GM18909 (cell line): Measurements from ENCODE around the gene MTA3.
A peak's percentile ranks its signal among the peaks of the same experiment; 100 is the strongest.
"Not testable (repeated sequence)": the region's sequence is repeated elsewhere in the genome, so short reads cannot be mapped to it uniquely, and the experiment has no call there.

Experiments
- ATAC-seq: cut with Tn5 transposase; IDR thresholded peaks from one replicate; pipeline ENCODE4 v1.9.1; 2021; ENCODE audit warnings: mild to moderate bottlenecking; ENCODE audit not compliant: unreplicated experiment, poor library complexity

The MTA3 gene

GRCh38 chr2:42722320-42723190 lies 154.1 kb downstream of the MTA3 start:
- peak; percentile 97 for ATAC-seq

GRCh38 chr2:42723465-42723864 lies 155.0 kb downstream of the MTA3 start:
- ATAC-seq: no peak

GRCh38 chr2:42724886-42725285 lies 156.5 kb downstream of the MTA3 start:
- no peak for ATAC-seq

DNA sequence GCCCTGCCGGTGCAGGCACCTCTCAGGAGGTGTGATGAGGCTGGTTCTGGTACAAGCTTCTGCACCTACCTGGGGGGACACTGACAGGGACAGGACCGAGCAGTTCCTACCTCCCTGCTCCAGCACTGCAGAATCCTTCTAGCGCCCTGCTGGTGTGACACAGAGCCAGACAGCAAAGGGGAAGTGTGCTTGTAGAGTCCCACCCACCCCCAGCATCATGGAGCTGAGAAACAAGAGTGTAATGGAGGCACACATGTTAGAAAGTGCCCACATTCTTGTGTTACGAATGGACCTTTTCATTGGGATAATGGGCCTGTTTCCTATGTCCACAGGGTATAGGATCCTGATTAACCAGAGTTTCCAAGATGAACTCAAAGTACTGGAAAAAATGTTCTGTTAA lies 157.2 kb downstream of the MTA3 start:
- ATAC-seq: no peak

DNA sequence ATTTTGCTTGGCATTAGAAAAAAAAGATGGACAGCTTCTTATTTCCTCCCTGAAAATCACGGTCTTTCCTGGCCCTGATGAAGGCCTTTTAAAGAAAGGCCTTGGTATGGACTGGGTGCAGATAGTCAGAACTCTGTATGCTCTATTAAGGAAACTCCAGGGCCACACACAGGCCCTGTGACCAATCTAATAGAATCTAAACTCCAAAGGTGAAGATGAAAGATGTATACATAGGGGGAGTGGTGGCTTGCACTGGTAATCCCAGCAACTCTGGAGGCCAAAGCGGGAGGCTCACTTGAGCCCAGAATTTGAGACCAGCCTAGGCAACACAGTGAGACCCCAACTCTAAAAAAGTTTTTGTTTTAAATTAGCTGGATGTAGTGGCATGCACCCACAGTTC lies 158.2 kb downstream of the MTA3 start:
- no peak for ATAC-seq

DNA sequence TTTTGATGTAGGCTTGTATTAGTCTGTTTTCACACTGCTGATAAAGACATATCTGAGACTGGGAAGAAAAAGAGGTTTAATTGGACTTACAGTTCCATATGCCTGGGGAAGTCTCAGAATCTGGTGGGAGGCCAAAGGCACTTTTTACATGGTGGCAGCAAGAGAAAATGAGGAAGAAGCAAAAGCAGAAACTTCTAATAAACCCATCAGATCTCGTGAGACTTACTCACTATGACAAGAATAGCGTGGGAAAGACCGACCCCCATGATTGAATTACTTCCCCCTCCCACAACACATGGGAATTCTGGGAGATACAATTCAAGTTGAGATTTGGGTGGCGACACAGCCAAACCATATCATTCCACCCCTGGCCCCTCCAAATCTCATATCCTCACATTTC lies 162.9 kb downstream of the MTA3 start:
- ATAC-seq: not testable (repeated sequence)

DNA sequence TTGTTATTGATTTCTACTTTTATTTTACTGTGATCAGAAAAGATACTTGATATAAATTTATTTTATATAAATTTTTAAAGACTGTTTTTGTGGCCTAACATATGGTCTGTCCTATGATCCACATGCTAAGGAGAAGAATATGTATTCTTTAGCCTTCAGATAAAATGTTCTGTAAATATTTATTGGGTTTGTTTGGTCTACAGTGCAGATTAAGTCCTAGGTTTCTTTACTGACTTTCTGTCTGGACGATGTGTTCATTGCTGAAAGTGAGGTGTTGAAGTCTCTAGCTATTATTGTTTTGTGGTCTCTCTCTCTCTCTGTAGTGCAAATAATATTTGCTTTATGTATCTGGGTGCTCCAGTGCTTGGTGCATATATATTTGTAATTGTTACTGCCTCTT lies 165.4 kb downstream of the MTA3 start:
- ATAC-seq: no peak

DNA sequence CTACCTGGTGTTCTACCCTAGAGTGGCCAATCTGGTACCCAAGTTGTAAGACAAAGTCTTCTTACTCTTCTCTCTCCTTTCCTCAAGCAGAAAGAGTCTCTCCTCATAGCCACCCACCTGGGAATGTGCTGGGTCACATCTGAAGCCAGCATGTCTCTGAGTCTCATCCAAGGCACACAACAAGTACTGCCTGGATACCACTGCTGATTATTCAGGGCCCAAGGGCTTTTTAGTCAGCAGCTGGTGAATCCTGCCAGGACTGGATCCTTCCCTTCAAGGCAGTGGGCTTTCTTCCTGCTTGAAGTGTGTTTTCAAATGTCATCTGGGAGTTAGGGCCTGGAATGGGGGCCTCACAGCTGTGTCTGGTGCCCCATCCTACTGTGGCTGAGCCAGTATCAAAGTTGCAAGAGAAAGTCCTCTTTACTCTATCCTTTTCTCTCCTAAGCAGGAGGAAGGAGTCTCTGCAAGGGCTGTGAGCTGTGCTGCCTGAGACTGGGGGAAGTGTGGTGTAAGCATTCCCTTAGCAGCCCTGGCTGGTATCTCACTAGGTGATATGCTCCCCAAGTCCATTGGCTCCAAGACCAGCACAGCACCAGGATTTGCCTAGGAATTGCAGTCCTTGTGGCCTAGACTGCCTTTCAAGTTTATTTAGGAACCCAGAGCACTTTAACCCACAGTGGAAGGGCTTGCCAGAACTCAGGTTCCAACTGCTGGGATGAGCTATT lies 168.3 kb downstream of the MTA3 start:
- no peak for ATAC-seq

DNA sequence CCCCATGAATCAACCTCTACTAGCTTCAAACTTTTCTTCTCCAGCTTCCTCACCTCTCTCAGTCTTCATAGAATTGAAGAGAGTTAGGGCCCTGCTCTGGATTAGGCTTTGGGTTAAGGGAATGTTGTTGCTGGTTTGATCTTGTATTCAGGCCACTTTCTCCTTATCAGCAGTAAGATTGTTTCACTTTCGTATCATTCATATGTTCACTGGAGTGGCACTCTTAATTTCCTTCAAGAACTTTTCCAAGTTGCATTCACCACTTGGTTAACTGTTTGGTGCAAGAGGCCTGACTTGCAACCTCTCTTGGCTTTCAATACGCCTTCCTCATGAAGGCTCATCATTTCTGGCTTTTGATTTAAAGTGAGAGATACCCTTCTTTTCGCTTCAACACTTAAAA lies 172.7 kb downstream of the MTA3 start:
- ATAC-seq: no peak

DNA sequence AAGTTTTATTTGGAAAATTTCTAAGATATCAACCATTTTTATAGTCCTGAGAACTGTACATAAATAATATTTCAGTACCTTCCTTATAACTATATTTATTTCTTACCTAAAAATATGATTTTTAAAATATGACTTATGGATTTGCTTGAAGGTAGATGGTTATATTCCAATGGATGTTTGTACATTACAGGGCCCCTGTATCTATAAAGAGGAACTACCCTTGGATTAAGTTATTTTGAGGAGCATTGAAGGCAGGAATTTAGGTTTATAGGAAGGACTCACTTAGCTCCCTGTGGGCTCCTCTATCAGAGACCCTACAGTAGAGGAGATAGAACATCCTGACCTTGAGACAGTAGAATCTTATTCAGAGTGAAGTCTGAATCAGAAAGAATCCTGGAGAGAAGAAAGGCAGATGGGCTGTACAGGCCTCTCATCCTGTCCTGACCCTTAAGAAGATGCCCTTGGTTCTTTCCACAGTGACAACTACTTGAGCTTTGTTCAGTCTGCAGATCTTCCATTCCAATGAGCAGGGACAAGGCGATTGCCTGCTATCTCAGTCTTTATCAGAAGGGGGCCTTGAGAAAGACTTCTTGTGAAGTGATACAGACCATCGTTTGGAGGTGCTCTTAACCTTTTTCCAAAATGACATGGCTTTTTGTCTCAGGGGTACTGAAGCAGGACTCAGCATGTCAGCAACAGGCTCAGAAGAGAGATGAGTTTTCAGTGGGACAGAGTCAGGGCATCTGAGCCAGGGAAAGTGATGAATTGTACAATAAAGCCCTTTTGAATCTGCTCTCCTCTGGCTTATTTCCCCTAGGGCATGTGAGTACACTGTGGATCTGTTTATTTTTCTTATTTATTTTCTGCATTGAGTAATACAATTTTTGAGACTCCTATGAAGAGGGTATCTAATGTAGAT lies 174.6 kb downstream of the MTA3 start:
- ATAC-seq: no peak

DNA sequence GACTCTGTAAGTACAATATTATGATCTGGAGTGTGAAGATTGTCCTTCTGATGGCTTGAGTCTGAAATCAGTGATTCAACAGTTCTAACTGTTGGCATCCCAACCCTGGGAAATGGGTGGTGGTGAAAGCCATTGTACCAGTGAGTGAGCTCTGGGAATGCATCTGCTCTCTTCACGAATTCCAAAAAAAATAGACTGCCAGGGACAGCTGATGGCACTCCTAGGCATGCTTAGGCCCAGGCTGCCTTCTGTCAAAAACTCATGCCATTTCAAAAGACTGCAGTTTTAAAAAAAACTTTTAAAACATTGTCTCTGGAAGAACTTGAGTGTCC lies 175.2 kb downstream of the MTA3 start:
- ATAC-seq: no peak

GRCh38 chr2:42744545-42745082 lies 176.2 kb downstream of the MTA3 start:
- no peak for ATAC-seq

GRCh38 chr2:42747422-42747821 lies 179.0 kb downstream of the MTA3 start:
- ATAC-seq: no peak

DNA sequence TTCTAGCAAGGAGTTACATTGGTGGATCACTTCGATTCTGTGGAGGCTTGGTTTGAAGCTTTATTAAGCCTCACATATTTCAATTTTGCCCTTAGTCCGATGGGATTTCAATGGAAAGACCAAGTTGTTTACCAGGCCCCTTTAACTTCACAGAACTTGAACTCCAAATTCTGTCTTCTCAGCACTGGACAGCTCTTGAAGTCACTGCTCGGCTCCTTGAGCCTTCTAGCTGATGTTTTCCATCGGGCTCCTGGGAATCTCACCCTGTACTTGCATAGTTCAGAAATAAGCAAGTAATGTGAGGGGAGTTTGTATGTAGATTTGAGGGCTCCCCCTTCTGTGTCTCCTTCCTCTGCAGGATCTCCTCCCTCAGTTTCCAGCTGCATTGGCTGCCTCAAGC lies 180.4 kb downstream of the MTA3 start:
- no peak for ATAC-seq

DNA sequence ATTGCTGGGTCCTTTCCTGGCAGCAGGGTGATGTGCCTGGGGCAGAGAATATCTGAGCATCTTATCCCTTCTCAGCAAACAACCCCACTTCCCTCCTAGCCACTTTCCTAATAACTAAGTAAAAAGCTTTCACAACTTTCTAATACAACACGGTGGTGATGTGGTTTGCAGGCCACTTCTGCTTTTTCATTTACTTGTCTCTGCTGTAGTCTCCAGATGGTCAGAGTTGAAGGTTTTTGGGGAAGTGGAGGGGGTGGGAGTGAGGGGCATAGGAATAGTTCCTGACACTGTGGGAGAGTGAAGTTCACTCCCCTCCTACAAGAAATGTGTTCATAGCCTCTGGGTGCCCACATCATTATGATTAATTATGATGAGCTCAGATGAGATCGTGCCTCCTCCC lies 183.9 kb downstream of the MTA3 start:
- ATAC-seq: peak; percentile 63

DNA sequence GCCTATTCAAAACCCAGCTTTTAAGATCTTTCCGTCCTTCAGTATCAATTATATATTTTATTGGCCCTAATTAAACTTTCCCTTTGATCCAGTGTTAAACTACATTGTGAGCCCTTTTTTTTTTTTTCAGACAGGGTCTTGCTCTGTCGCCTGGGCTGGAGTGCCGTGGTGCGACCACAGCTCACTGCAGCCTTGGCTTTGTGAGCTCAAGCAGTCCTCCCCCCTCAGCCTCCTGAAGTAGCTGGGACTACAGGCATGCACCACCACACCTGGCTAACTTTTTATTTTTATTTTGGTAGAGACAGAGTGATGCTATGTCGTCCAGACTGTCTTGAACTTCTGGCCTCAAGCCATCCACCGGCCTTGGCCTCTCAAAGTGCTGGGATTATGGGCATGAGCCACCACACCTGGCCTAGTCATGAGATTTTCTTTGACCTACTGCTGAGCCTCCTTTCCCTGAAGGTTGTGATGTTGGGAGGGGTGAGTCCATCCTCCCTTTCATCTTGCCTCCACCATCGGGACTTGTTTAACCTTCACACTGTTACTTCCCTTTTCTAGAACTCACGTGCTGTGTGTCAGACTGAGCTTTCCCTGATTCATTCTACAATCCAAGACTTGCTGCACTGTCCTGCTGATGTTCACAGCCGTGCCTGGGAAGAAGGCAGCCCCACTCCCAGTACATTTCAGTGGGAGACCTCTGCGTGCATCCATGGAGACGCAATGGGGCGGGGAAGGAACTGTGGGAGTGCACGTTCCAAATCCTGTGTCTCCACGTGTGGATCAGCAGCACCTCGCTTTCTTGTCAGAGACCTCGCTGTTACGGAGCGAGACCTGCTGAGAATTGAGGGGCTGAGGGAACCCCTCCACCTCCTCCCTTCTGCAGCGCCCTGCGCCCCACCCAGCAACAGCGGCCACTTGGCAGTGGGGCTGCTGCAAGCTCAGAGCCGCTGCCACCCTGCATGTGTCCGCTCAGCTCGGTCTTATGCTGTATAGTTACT lies 184.7 kb downstream of the MTA3 start:
- no peak for ATAC-seq

GRCh38 chr2:42754021-42754775 lies 185.8 kb downstream of the MTA3 start:
- peak; percentile 76 for ATAC-seq

- no peak for ATAC-seq
These were observed 186.3 kb downstream of the MTA3 start for GRCh38 chr2:42754776-42755140.
